ENCODE results near the gene GIGYF1. TPM values are rescaled to one million over a fixed set of nuclear protein-coding genes. Genes with fewer than 3 reads are reported as not detected.

GIGYF1 gene
- total RNA-seq, 1 donor from 2014 or later = 20.8 TPM

Other genes starting within 250 kb of the GIGYF1 start
- gene SPACDR, start 230.0 kb downstream of the GIGYF1 start, total RNA-seq = 0.34 and 0.93 TPM in 2 replicates
- gene TSC22D4, start 215.0 kb downstream of the GIGYF1 start, total RNA-seq = 32.3 and 44.2 TPM in 2 replicates
- 4.3 and 5.4 TPM in 2 replicates for gene NYAP1, start 210.3 kb downstream of the GIGYF1 start, total RNA-seq
- gene AGFG2, start 155.0 kb downstream of the GIGYF1 start, total RNA-seq = 49.5 and 62.2 TPM in 2 replicates
- not detected in 2 replicates for gene SAP25, start 120.3 kb downstream of the GIGYF1 start, total RNA-seq
- 12.1 and 20.3 TPM in 2 replicates for gene LRCH4, start 108.1 kb downstream of the GIGYF1 start, total RNA-seq
- 0.60 TPM in 1 of 2 replicates, not detected in the other for gene FBXO24, start 107.9 kb downstream of the GIGYF1 start, total RNA-seq
- gene PCOLCE, start 91.9 kb downstream of the GIGYF1 start, total RNA-seq = 0.51 and 0.56 TPM in 2 replicates
- 4.9 and 10.3 TPM in 2 replicates for gene MOSPD3, start 81.7 kb downstream of the GIGYF1 start, total RNA-seq
- 0.68 and 0.70 TPM in 2 replicates for gene TFR2, start 52.7 kb downstream of the GIGYF1 start, total RNA-seq
- not detected in 2 replicates for gene ACTL6B, start 37.8 kb downstream of the GIGYF1 start, total RNA-seq
- 85.4 and 154 TPM in 2 replicates for gene GNB2, start 20.5 kb downstream of the GIGYF1 start, total RNA-seq
- gene POP7, start 11.9 kb upstream of the GIGYF1 start, total RNA-seq = 28.1 and 34.2 TPM in 2 replicates
- not detected in 2 replicates for gene EPO, start 26.2 kb upstream of the GIGYF1 start, total RNA-seq
- not detected in 2 replicates for gene ZAN, start 39.3 kb upstream of the GIGYF1 start, total RNA-seq
- gene EPHB4, start 133.3 kb upstream of the GIGYF1 start, total RNA-seq = 415 and 590 TPM in 2 replicates
- 37.1 and 39.9 TPM in 2 replicates for gene SLC12A9, start 158.5 kb upstream of the GIGYF1 start, total RNA-seq
- gene TRIP6, start 173.1 kb upstream of the GIGYF1 start, total RNA-seq = 43.6 and 61.4 TPM in 2 replicates
- gene SRRT, start 180.9 kb upstream of the GIGYF1 start, total RNA-seq = 43.9 and 53.9 TPM in 2 replicates
- 2.2 and 2.9 TPM in 2 replicates for gene UFSP1, start 195.5 kb upstream of the GIGYF1 start, total RNA-seq
- 1.2 and 4.9 TPM in 2 replicates for gene ACHE, start 201.6 kb upstream of the GIGYF1 start, total RNA-seq